MM.1S (cell line): ENCODE measurements around the gene PLCB1.

ENCODE experiments used
- DNase-seq: peaks from one replicate; pipeline ENCODE4 v3.0.0-alpha.2; 2015
- H2AFZ ChIP-seq: fragments of 300-600 bp; sonication (generic); 2 replicates; pipeline ENCODE4 v1.6.0; 2016; ENCODE audit warnings: antibody characterized with exemption, low read length
- H3F3A ChIP-seq: fragments of 300-600 bp; sonication (generic); 2 replicates; pipeline ENCODE4 v1.6.1; 2016; ENCODE audit warnings: mild to moderate bottlenecking, antibody characterized with exemption, low read length, moderate library complexity, mixed read lengths; ENCODE audit not compliant: insufficient read depth
- H3K27ac ChIP-seq: fragments of 300-600 bp; sonication (generic); 2 replicates; pipeline ENCODE4 v1.5.1; 2016; ENCODE audit warnings: mild to moderate bottlenecking, low read length
- H3K27me3 ChIP-seq: fragments of 300-600 bp; sonication (generic); replicated peaks from 2 replicates; pipeline ENCODE4 v1.6.0; 2016; ENCODE audit warnings: low read length; ENCODE audit not compliant: insufficient read depth
- H3K36me3 ChIP-seq: fragments of 300-600 bp; sonication (generic); replicated peaks from 2 replicates; pipeline ENCODE4 v1.6.1; 2016; ENCODE audit warnings: mild to moderate bottlenecking, low read length, mixed read lengths; ENCODE audit not compliant: insufficient read depth
- H3K4me1 ChIP-seq: fragments of 300-600 bp; sonication (generic); 2 replicates; pipeline ENCODE4 v1.6.1; 2016; ENCODE audit warnings: low read length, mixed read lengths
- H3K4me2 ChIP-seq: fragments of 300-600 bp; sonication (generic); 2 replicates; pipeline ENCODE4 v1.6.0; 2016; ENCODE audit warnings: low read depth, low read length
- H3K4me3 ChIP-seq: fragments of 300-600 bp; sonication (generic); 2 replicates; pipeline ENCODE4 v1.5.1; 2016; ENCODE audit warnings: low read length, mixed read lengths
- H3K79me2 ChIP-seq: fragments of 300-600 bp; sonication (generic); 2 replicates; pipeline ENCODE4 v1.6.1; 2016; ENCODE audit warnings: mixed run types, low read length, mixed read lengths
- H3K9ac ChIP-seq: fragments of 300-600 bp; sonication (generic); 2 replicates; pipeline ENCODE4 v1.6.1; 2016; ENCODE audit warnings: low read length, mixed read lengths
- H3K9me2 ChIP-seq: fragments of 300-600 bp; sonication (generic); replicated peaks from 2 replicates; pipeline ENCODE4 v1.6.1; 2016; ENCODE audit warnings: mild to moderate bottlenecking, low read length, mixed read lengths; ENCODE audit not compliant: insufficient read depth
- H3K9me3 ChIP-seq: fragments of 300-600 bp; sonication (generic); replicated peaks from 2 replicates; pipeline ENCODE4 v1.6.1; 2016; ENCODE audit warnings: mild to moderate bottlenecking, low read length, mixed read lengths; ENCODE audit not compliant: insufficient read depth
- H4K20me1 ChIP-seq: fragments of 300-600 bp; sonication (generic); 2 replicates; pipeline ENCODE4 v1.6.1; 2016; ENCODE audit warnings: mild to moderate bottlenecking, low read length, moderate library complexity, mixed read lengths; ENCODE audit not compliant: insufficient read depth
- EZH2 ChIP-seq: fragments of 300-600 bp; sonication (generic); optimal IDR thresholded peaks from 2 replicates; pipeline ENCODE3; 2017; ENCODE audit warnings: low read depth, mild to moderate bottlenecking, antibody characterized with exemption, low read length, mixed read lengths
- EZH2phosphoT487 ChIP-seq: fragments of 300-600 bp; sonication (generic); IDR thresholded peaks from 2 replicates; pipeline ENCODE4 v1.6.1; 2018; ENCODE audit warnings: antibody characterized with exemption, low read length
- TF ChIP-seq, protein P1 (sequence below): fragments of 300-600 bp; sonication (generic); IDR thresholded peaks from 2 replicates; pipeline ENCODE4 v1.5.1; 2016; ENCODE audit warnings: antibody characterized with exemption, low read length, mixed read lengths

Gene PLCB1

DNA sequence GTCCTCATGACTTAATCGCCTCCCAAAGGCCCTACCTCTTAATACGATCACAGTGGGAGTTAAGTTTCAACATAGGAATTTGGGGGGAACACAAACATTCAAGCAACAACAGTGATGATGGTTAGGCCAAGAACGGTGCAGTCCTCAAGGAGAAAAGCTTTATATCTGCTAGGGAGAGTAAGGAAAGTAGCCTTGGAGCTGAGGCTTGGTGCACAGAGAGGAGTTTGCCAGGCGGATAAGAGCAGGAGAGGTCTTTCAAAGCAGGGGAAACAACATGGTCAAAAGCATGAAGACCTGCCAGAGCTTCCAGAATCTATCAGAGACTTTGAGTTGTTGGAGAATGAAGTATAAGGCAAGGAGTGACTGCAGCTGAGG, 119.1 kb downstream of the PLCB1 start:
- Histone ChIP-seq H3K9ac (no peak overlapping the region), H3F3A (no peaks in the 10 kb centered on the region), H3K79me2 (no peaks in the 10 kb centered on the region), H4K20me1 (no peaks in the 10 kb centered on the region), H3K4me2 (no peak overlapping the region), H3K4me3 (no peak overlapping the region), H3K4me1 (peaks cover 7% of the 10 kb centered on the region; the same call in 1 of the 2 replicates), H3K27me3 (no peaks in the 10 kb centered on the region), H2AFZ (no peak overlapping the region), H3K9me3 (no peaks in the 10 kb centered on the region), H3K27ac (no peak overlapping the region), H3K36me3 (no peaks in the 10 kb centered on the region), H3K9me2 (no peaks in the 10 kb centered on the region)
- TF ChIP-seq EZH2 (no peak), EZH2phosphoT487 (no peak)
- TF ChIP-seq, protein P1, sequence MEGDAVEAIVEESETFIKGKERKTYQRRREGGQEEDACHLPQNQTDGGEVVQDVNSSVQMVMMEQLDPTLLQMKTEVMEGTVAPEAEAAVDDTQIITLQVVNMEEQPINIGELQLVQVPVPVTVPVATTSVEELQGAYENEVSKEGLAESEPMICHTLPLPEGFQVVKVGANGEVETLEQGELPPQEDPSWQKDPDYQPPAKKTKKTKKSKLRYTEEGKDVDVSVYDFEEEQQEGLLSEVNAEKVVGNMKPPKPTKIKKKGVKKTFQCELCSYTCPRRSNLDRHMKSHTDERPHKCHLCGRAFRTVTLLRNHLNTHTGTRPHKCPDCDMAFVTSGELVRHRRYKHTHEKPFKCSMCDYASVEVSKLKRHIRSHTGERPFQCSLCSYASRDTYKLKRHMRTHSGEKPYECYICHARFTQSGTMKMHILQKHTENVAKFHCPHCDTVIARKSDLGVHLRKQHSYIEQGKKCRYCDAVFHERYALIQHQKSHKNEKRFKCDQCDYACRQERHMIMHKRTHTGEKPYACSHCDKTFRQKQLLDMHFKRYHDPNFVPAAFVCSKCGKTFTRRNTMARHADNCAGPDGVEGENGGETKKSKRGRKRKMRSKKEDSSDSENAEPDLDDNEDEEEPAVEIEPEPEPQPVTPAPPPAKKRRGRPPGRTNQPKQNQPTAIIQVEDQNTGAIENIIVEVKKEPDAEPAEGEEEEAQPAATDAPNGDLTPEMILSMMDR = no peak
- no peak for DNase-seq

DNA sequence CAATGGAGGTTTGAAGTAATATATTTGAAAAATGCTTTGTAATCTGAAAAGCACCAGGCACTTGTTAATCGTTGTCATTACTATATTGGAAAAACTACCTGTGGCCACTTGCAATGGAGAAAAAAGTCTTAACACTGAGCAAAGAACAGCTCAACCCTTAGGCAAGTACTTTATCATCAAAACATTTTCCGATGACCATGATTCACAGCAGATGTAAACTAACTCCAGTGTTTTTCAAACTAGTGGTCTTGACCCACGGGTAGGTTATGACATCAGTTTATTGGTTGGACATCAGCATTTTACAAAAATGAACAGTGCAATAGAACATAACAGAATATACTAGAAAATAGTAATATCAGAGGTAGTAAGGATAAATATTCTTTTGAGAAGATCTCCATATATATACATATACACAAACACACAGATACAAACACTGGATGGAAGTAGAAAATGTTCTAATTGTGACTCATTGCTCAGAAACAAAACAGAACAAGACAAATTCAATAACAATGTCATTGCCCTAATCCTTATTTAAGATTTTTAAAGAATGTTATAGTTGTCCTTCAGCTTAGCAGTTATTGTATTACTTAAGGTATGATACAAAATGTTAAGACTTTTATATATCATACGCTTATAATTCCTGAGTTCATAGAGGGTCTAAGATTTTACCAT, 123.0 kb downstream of the PLCB1 start:
- H3K9ac ChIP-seq = no peak overlapping the region
- DNase-seq = no peak
- no peak overlapping the region for H3K4me2 ChIP-seq
- H3K4me3 ChIP-seq = no peak overlapping the region
- no peaks in the 10 kb centered on the region for H3K9me3 ChIP-seq
- no peaks in the 10 kb centered on the region for H3K79me2 ChIP-seq
- H3F3A ChIP-seq = no peaks in the 10 kb centered on the region
- H2AFZ ChIP-seq = no peak overlapping the region
- peaks cover 7% of the 10 kb centered on the region; the same call in 1 of the 2 replicates for H3K4me1 ChIP-seq
- no peaks in the 10 kb centered on the region for H3K27me3 ChIP-seq
- H3K27ac ChIP-seq = no peak overlapping the region
- TF ChIP-seq EZH2 (no peak), EZH2phosphoT487 (no peak)
- TF ChIP-seq, protein P1 = no peak
- no peaks in the 10 kb centered on the region for H3K36me3 ChIP-seq
- H3K9me2 ChIP-seq = no peaks in the 10 kb centered on the region; the same call in 1 of the 2 replicates
- H4K20me1 ChIP-seq = no peaks in the 10 kb centered on the region

DNA sequence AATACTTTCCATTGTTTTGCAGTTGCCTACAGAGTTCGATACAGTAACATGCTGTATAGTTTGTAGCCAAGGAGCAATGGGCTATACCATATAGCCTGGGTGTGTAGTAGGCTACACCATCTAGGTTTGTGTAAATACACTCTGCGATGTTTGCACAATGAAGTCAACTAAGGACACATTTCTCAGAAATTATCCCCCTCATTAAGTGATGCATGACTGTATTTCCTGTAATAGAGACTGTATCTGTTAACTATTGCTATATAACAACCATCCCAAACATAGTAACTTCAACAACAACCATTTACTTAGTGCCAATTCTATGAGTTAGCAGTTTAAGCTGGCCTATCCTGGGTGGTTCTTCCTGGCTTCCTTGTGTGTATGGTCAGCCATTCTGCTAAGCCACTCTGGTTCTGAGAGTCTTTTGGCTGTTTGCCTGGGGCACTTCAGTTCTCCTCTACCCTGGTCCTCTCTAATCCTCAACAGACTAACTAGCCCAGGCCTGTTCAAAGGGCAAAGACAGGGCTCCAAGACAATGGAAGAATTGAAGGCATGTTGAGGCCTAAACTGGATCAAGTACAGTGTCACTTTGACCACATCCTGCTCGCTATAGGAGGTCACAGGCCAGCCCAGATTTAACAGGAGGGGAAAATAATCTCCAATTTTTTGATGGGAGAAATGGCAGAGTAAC, 124.0 kb downstream of the PLCB1 start:
- no peak for TF ChIP-seq EZH2
- TF ChIP-seq EZH2phosphoT487 = no peak
- TF ChIP-seq, protein P1 = no peak
- no peak overlapping the region for H3K27ac ChIP-seq
- H3K4me1 ChIP-seq = peaks cover 7% of the 10 kb centered on the region; the same call in 1 of the 2 replicates
- no peak overlapping the region for H3K4me3 ChIP-seq
- no peak overlapping the region for H3K4me2 ChIP-seq
- H3F3A ChIP-seq = no peaks in the 10 kb centered on the region
- no peak overlapping the region for H3K9ac ChIP-seq
- no peaks in the 10 kb centered on the region for H3K36me3 ChIP-seq
- no peak for DNase-seq
- no peaks in the 10 kb centered on the region; the same call in 1 of the 2 replicates for H3K9me2 ChIP-seq
- no peaks in the 10 kb centered on the region for H3K79me2 ChIP-seq
- no peak overlapping the region for H2AFZ ChIP-seq
- H3K9me3 ChIP-seq = no peaks in the 10 kb centered on the region
- no peaks in the 10 kb centered on the region for H4K20me1 ChIP-seq
- H3K27me3 ChIP-seq = no peaks in the 10 kb centered on the region
